SK-N-SH (cell line): ENCODE results near the gene EML5.
"Not testable (repeated sequence)": the region's sequence is repeated elsewhere in the genome, so short reads cannot be mapped to it uniquely, and the experiment has no call there.

Experiments used
- CTCF ChIP-seq: fragments of 200-600 bp; sonication (generic); IDR thresholded peaks from 2 replicates; pipeline ENCODE4 v1.6.1; 2017; ENCODE audit warnings: antibody characterized with exemption, mild to moderate bottlenecking, moderate library complexity
- EZH2phosphoT487 ChIP-seq: fragments of 200-600 bp; sonication (generic); IDR thresholded peaks from 2 replicates; pipeline ENCODE4 v1.6.1; 2017; ENCODE audit warnings: low read depth, mixed run types, mild to moderate bottlenecking, antibody characterized with exemption, moderate library complexity, borderline replicate concordance
- FOSL2 ChIP-seq: IDR thresholded peaks from 2 replicates; pipeline ENCODE4 v1.4.0; 2012; ENCODE audit warnings: low read depth, mild to moderate bottlenecking, moderate library complexity, borderline replicate concordance
- MXI1 ChIP-seq: IDR thresholded peaks from 2 replicates; pipeline ENCODE4 v1.6.1; 2012; ENCODE audit warnings: mild to moderate bottlenecking, low read depth, low read length, improper control_type of control experiment
- RFX5 ChIP-seq: IDR thresholded peaks from 2 replicates; pipeline ENCODE4 v1.6.1; 2012; ENCODE audit warnings: mild to moderate bottlenecking, improper control_type of control experiment, low read length
- SMC3 ChIP-seq: IDR thresholded peaks from 2 replicates; pipeline ENCODE4 v1.6.1; 2012; ENCODE audit warnings: low read depth, low read length, improper control_type of control experiment
- TAF1 ChIP-seq: IDR thresholded peaks from 2 replicates; pipeline ENCODE4 v1.6.1; 2012; ENCODE audit warnings: low read depth, mild to moderate bottlenecking, low read length, moderate library complexity, borderline replicate concordance
- TCF12 ChIP-seq: IDR thresholded peaks from 2 replicates; pipeline ENCODE4 v1.4.0; 2012
- TF ChIP-seq, protein P1 (sequence below): IDR thresholded peaks from 2 replicates; pipeline ENCODE4 v1.6.1; 2012; ENCODE audit warnings: mild to moderate bottlenecking, low read depth, low read length, moderate library complexity

GRCh38 chr14:88819674-88820073 is 26.9 kb upstream of the EML5 start:
- not testable (repeated sequence) for TF ChIP-seq CTCF, TCF12, FOSL2, MXI1, EZH2phosphoT487, SMC3, RFX5, TAF1
- TF ChIP-seq, protein P1, sequence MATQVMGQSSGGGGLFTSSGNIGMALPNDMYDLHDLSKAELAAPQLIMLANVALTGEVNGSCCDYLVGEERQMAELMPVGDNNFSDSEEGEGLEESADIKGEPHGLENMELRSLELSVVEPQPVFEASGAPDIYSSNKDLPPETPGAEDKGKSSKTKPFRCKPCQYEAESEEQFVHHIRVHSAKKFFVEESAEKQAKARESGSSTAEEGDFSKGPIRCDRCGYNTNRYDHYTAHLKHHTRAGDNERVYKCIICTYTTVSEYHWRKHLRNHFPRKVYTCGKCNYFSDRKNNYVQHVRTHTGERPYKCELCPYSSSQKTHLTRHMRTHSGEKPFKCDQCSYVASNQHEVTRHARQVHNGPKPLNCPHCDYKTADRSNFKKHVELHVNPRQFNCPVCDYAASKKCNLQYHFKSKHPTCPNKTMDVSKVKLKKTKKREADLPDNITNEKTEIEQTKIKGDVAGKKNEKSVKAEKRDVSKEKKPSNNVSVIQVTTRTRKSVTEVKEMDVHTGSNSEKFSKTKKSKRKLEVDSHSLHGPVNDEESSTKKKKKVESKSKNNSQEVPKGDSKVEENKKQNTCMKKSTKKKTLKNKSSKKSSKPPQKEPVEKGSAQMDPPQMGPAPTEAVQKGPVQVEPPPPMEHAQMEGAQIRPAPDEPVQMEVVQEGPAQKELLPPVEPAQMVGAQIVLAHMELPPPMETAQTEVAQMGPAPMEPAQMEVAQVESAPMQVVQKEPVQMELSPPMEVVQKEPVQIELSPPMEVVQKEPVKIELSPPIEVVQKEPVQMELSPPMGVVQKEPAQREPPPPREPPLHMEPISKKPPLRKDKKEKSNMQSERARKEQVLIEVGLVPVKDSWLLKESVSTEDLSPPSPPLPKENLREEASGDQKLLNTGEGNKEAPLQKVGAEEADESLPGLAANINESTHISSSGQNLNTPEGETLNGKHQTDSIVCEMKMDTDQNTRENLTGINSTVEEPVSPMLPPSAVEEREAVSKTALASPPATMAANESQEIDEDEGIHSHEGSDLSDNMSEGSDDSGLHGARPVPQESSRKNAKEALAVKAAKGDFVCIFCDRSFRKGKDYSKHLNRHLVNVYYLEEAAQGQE: not testable (repeated sequence)
